WTC11 (cell line): ENCODE data around the gene ZNF768.

ENCODE experiments used
- CTCF ChIP-seq: fragments of 200-600 bp; IDR thresholded peaks from 2 replicates; pipeline ENCODE4 v1.8.0; 2022; ENCODE audit warnings: antibody characterized with exemption
- FOXK1 ChIP-seq: sonication (generic); formaldehyde crosslinking; IDR thresholded peaks from 2 replicates; pipeline ENCODE4 v1.8.0; 2022; ENCODE audit warnings: mild to moderate bottlenecking, moderate library complexity, missing genetic modification reagents
- ZBTB43 ChIP-seq: sonication (generic); formaldehyde crosslinking; IDR thresholded peaks from 2 replicates; pipeline ENCODE4 v1.8.1; 2023; ENCODE audit warnings: mild to moderate bottlenecking, missing genetic modification reagents

GRCh38 chr16:30491744-30492308 is 34.5 kb downstream of the ZNF768 start:
- TF ChIP-seq CTCF (no peak), FOXK1 (CRISPR knock-in tag) (no peak), ZBTB43 (CRISPR knock-in tag) (no peak)
